ENCODE data around the gene GRHL1. TPM values are rescaled to one million over a fixed set of nuclear protein-coding genes. Genes with fewer than 3 reads are reported as not detected.

Gene GRHL1
- total and polyA plus RNA-seq, 2 of the 4 experiments (the other 2 are of a cell fraction): 0.18 to 0.21 TPM

DNA sequence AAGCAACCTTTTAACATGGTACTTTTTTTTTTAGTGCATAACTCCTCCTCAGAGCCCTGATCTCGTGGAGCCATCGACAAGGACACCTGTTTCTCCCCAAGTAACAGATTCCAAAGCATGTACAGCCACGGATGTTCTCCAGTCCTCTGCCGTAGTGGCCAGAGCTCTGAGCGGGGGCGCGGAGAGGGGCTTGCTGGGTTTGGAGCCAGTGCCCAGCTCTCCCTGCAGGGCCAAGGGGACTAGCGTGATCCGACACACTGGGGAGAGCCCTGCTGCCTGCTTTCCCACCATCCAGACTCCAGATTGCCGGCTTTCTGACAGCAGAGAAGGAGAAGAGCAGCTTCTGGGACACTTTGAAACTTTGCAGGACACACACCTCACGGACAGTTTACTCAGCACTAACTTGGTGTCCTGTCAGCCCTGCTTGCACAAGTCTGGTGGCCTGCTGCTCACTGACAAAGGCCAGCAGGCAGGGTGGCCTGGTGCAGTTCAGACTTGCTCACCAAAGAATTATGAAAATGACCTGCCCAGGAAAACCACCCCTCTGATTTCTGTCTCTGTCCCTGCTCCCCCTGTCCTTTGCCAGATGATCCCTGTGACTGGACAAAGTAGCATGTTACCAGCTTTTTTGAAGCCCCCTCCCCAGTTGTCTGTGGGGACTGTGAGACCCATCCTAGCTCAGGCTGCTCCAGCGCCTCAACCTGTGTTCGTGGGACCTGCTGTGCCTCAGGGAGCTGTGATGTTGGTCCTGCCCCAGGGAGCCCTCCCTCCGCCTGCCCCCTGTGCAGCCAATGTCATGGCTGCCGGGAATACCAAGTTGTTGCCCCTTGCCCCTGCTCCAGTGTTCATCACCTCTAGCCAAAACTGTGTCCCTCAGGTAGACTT lies 96.4 kb downstream of the GRHL1 start (continued):
- TF ChIP-seq USF2 (IDR thresholded peaks at IDR 0.05; ENCODE audit: low read depth, low read length): no peak

Measured in IMR-90 (cell line).